ENCODE measurements around the gene SIK1.
"Not testable (repeated sequence)": the region's sequence is repeated elsewhere in the genome, so short reads cannot be mapped to it uniquely, and the experiment has no call there.

The SIK1 gene

GRCh38 chr21:43439316-43440075 lies 12.6 kb upstream of the SIK1 start:
- DNase-seq, result not testable (repeated sequence)

- not testable (repeated sequence) for DNase-seq
These were observed 9.3 kb upstream of the SIK1 start for GRCh38 chr21:43436272-43436671.

GRCh38 chr21:43433340-43434136 lies 6.6 kb upstream of the SIK1 start:
- DNase-seq, result not testable (repeated sequence)

- not testable (repeated sequence) for DNase-seq
These were observed 4.0 kb upstream of the SIK1 start for GRCh38 chr21:43430830-43431416.

- not testable (repeated sequence) for DNase-seq
These were observed 2.0 kb upstream of the SIK1 start for GRCh38 chr21:43428964-43429363.

GRCh38 chr21:43427242-43427559 lies 270 bp upstream of the SIK1 start:
- DNase-seq, result not testable (repeated sequence)

GRCh38 chr21:43426004-43426403 lies 927 bp downstream of the SIK1 start:
- DNase-seq, result not testable (repeated sequence)

GRCh38 chr21:43419475-43419874 lies 7.5 kb downstream of the SIK1 start:
- not testable (repeated sequence) for DNase-seq

- not testable (repeated sequence) for DNase-seq
These were observed 12.4 kb downstream of the SIK1 start for GRCh38 chr21:43414576-43414975.

GRCh38 chr21:43412020-43412788 lies 14.7 kb downstream of the SIK1 start:
- DNase-seq, result not testable (repeated sequence)

- not testable (repeated sequence) for DNase-seq
These were observed 16.4 kb downstream of the SIK1 start for GRCh38 chr21:43410456-43411068.

- DNase-seq, result not testable (repeated sequence)
These were observed 19.8 kb downstream of the SIK1 start for GRCh38 chr21:43407139-43407538.

DNA sequence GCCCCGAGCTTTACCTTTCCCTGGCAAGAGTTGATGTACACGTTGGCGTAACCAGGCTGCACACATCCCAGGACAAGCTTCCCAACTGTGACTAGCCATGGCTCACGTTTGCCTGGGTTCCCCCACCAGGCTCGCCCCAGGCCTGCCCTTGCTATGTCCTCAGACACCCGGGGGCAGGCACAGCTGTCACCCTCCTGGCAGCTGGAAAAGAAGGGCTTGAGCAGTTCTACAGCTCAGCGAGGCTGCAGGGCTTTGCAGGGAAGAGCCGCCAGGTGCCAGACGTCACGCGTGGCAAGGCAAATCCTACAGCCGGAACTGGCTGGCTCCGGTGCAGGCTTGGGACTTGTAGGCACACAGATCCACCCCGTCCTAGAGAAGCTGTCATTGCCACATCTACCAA lies 22.5 kb downstream of the SIK1 start:
- not testable (repeated sequence) for DNase-seq

- not testable (repeated sequence) for DNase-seq
These were observed 23.1 kb downstream of the SIK1 start for GRCh38 chr21:43403651-43404430.

GRCh38 chr21:43401125-43401524 lies 25.8 kb downstream of the SIK1 start:
- not testable (repeated sequence) for DNase-seq

DNA sequence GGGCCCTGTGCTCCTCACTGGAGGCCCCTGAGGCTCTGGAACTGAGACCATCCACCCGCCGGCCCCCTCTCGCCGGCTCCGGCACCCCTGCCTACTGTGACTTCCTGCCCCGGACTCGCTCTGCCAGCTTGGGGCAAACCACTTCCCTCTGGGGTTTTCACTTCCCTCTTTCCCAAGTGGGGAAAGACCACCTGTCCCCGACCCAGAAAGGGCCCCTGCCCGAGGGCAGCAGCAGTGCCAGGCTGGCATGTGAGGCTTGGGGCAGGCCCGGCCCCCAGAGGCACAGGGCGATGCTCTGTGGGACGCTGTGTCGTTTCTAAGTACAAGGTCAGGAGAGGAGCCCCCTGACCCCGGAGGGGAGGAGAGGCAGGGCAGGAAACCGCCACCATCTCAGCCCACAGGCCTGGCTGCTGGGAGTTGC lies 27.3 kb downstream of the SIK1 start:
- not testable (repeated sequence) for DNase-seq

GRCh38 chr21:43399136-43399535 lies 27.8 kb downstream of the SIK1 start:
- DNase-seq, result not testable (repeated sequence)

DNA sequence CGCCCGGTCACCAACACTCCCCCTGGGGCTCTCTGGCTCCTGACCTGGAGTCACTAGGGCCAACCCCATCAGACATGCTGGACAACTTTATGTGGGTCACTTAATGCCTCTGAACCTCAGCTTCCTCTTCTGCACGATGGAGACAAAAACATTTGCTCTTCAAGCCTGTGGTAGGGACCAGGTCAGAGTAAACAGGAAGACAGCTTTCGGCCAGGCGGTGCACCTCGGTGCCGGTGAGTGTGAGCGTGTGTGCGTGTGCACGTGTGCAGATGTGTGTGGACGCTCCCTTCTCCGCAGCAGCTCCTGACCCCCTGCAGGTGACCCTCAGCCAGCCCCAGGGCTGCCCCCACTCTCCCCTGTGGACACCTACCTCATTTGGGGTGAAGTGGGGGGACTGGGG lies 28.4 kb downstream of the SIK1 start:
- not testable (repeated sequence) for DNase-seq

- DNase-seq, result not testable (repeated sequence)
These were observed 28.9 kb downstream of the SIK1 start for GRCh38 chr21:43398000-43398399.

DNA sequence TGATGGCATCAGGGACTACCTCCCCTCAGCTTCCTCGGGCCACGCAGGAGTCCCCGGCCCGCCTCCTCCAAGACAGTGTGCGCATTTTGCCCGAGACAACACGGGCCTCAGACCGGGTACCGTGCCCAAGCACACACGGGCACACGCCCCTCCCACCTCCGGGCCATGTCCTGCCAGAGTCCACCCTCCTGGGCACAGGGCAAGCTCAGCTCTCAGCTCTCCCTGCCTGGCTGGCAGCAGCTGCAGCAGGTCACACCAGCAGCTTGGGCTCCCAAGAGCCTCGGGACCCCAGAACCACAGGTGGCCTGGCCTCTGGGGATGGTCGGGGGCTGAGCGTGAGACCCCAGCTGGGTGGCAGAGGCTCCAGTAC lies 29.5 kb downstream of the SIK1 start:
- DNase-seq, result not testable (repeated sequence)

GRCh38 chr21:43396788-43397438 lies 30.0 kb downstream of the SIK1 start:
- DNase-seq, result not testable (repeated sequence)

All from OCI-M1 (cell line).